ENCODE results near the gene MCAM. TPM values are rescaled to one million over a fixed set of nuclear protein-coding genes. Genes with fewer than 3 reads are reported as not detected.

Gene MCAM
- total and polyA plus RNA-seq, 10 of the 15 experiments (the other 5 are each of a cell fraction or from before 2014, with no cell fraction given): 3.1 to 19.7 (median 9.3) TPM

GRCh38 chr11:119319136-119319699 is 2.3 kb upstream of the MCAM start:
- FAIRE-seq: no peak
- TSS peak; percentile 87 for BruUV-seq (replicated peaks)
- peak overlapping the region; percentile 34 for H3K9ac ChIP-seq (ENCODE audit: control insufficient read depth, insufficient read depth, low read length)
- CTCF ChIA-PET: interaction anchor here (0.9 to 5.6 kb wide), 7 partner anchors 15 to 150 kb away, joined by 3 to 63 read pairs (median 4); partner anchors contain the start of genes CBL and RNF26
- no peak overlapping the region for H3K4me3 ChIP-seq
- intact Hi-C loops (cut with micrococcal nuclease; ENCODE audit: unreplicated experiment): no loop called here
- RAD21 ChIA-PET (ENCODE audit: unreplicated experiment): interaction anchor here (0.7 to 1.2 kb wide), 4 partner anchors 11 to 252 kb away, joined by 3 to 5 read pairs (median 3); partner anchors contain the start of gene VPS11
- WGBS (ENCODE audit: insufficient coverage, insufficient replicate concordance, low lambda C conversion rate, missing lambda C conversion rate): 9% methylated on average over 8 of the region's 8 CpGs
- H3K79me2 ChIP-seq (ENCODE audit: control insufficient read depth, insufficient read depth, low read length): no peaks in the 10 kb centered on the region
- H3K36me3 ChIP-seq (ENCODE audit: control insufficient read depth in 2 of 2, insufficient read depth in 2 of 2, low read length in 1 of 2): no peaks in the 10 kb centered on the region
- peak overlapping the region; percentile 50; the same call in 1 of the 2 replicates for H3K4me2 ChIP-seq (ENCODE audit: control insufficient read depth, insufficient read depth)
- peak overlapping the region; percentile 58 for H3K27ac ChIP-seq (ENCODE audit: control insufficient read depth, insufficient read depth)
- SMC1A ChIA-PET (ENCODE audit: uncharacterized antibody, unreplicated experiment): interaction anchor here (1.1 to 3.5 kb wide), 2 partner anchors 19 to 113 kb away, joined by 3 to 14 read pairs; partner anchors contain the start of gene CBL
- TF ChIP-seq FOXM1 (IDR thresholded peaks at IDR 0.05; ENCODE audit: low read depth, low read length) (no peak), KDM1A (IDR thresholded peaks at IDR 0.05; ENCODE audit: borderline replicate concordance) (no peak), PKNOX1 (IDR thresholded peaks at IDR 0.05) (0 out of 2 replicates have a peak, but pooled peaks have one; percentile 3), NBN (IDR thresholded peaks at IDR 0.05) (no peak), BCLAF1 (IDR thresholded peaks at IDR 0.05) (no peak)
- peaks cover 48% of the 10 kb centered on the region for H3K4me1 ChIP-seq (ENCODE audit: control insufficient read depth, insufficient read depth, low read length)
- POLR2A ChIA-PET: interaction anchor here (0.8 to 1.7 kb wide), 9 partner anchors 9 to 198 kb away, joined by 3 to 7 read pairs (median 3); partner anchors contain the start of genes HINFP and RNF26
- no peak for ATAC-seq
- in situ Hi-C loops (cut with MboI): no loop called here
- DNase-seq (ENCODE audit: low read depth, low spot score): no peak
- no peaks in the 10 kb centered on the region for H4K20me1 ChIP-seq (ENCODE audit: control insufficient read depth, insufficient read depth)
- peaks cover 1 to 15% of the 10 kb centered on the region in 2 experiments; a peak in 3 of 4 replicates for H3K27me3 ChIP-seq (replicated peaks in 1 of 2; ENCODE audit: control insufficient read depth in 2 of 2, insufficient read depth in 2 of 2, low read length in 1 of 2)
- peak overlapping the region; percentile 6 for H2AFZ ChIP-seq (ENCODE audit: control insufficient read depth, low read depth, low read length)
- no peaks in the 10 kb centered on the region for H3K9me3 ChIP-seq (replicated peaks; ENCODE audit: control insufficient read depth, insufficient read depth, low read length)

All from GM12878 (cell line).